Hematopoietic multipotent progenitor cell (in vitro differentiated cells): ENCODE measurements around the gene TMEM52B. TPM values are rescaled to one million over a fixed set of nuclear protein-coding genes. Genes with fewer than 3 reads are reported as not detected.

ENCODE experiments used
- DNase-seq, 3 donors: peaks; one replicate each; pipeline ENCODE4 v3.0.0-alpha.2; 2011 to 2015; ENCODE audit warnings: low read depth in 2 of 3, low spot score in 2 of 3
- total RNA-seq: library from RNA; depleted of rRNA; stranded (reverse); fragments of >200 nt; gene quantifications from one replicate; pipeline ENCODE4 v1.2.3, GENCODE V29; 2012

Gene TMEM52B
- under 0.01 TPM for total RNA-seq

- DNase-seq, result no peak
Observed at GRCh38 chr12:10178821-10179220, at the start of gene TMEM52B. TMEM52B (plus strand) TSS chr12:10179032; CDS start chr12:10179575, 543 bp downstream.

GRCh38 chr12:10130042-10130441 is 48.8 kb upstream of the TMEM52B start, which contains the start of gene CLEC7A:
CLEC7A (minus strand) TSS chr12:10130199; CDS start chr12:10130082, 117 bp downstream.
- DNase-seq, result peak in 2 of 3 donors; percentile 23 to 32

- peak in 1 of 3 donors; percentile 40 for DNase-seq
Observed at GRCh38 chr12:10131111-10131690, 47.6 kb upstream of the TMEM52B start.

GRCh38 chr12:10132850-10133370 is 45.9 kb upstream of the TMEM52B start:
- no peak for DNase-seq

- DNase-seq, result no peak
Observed at GRCh38 chr12:10135126-10135525, 43.7 kb upstream of the TMEM52B start.

- no peak for DNase-seq
Observed at GRCh38 chr12:10136637-10137205, 42.1 kb upstream of the TMEM52B start.

GRCh38 chr12:10140001-10140400 is 38.8 kb upstream of the TMEM52B start:
- DNase-seq, result peak in 2 of 3 donors; percentile 66 to 90

- DNase-seq, result no peak
Observed at GRCh38 chr12:10142976-10143589, 35.7 kb upstream of the TMEM52B start.

- DNase-seq, result no peak
Observed at GRCh38 chr12:10147714-10148403, 31.0 kb upstream of the TMEM52B start.

GRCh38 chr12:10151621-10152020 is 27.2 kb upstream of the TMEM52B start:
- DNase-seq, result no peak

GRCh38 chr12:10153271-10154144 is 25.3 kb upstream of the TMEM52B start:
- DNase-seq, result peak; percentile 46 to 73 (median 63)

- DNase-seq, result no peak
Observed at GRCh38 chr12:10154145-10154496, 24.7 kb upstream of the TMEM52B start.

- no peak for DNase-seq
Observed at GRCh38 chr12:10155966-10156365, 22.9 kb upstream of the TMEM52B start.

- no peak for DNase-seq
Observed at GRCh38 chr12:10158406-10158805, 20.4 kb upstream of the TMEM52B start.

GRCh38 chr12:10159280-10159679 is 19.6 kb upstream of the TMEM52B start:
- no peak for DNase-seq

GRCh38 chr12:10160617-10161385 is 18.0 kb upstream of the TMEM52B start:
- DNase-seq, result no peak

- no peak for DNase-seq
Observed at GRCh38 chr12:10163084-10163483, 15.7 kb upstream of the TMEM52B start.

- no peak for DNase-seq
Observed at GRCh38 chr12:10165421-10165820, 13.4 kb upstream of the TMEM52B start.

- DNase-seq, result no peak
Observed at GRCh38 chr12:10167599-10167998, 11.2 kb upstream of the TMEM52B start.

- DNase-seq, result no peak
Observed at GRCh38 chr12:10169104-10169503, 9.7 kb upstream of the TMEM52B start.
